HG03457 (cell line): ENCODE measurements around the gene CCDC27.

Source experiments
- ATAC-seq: cut with Tn5 transposase; IDR thresholded peaks from one replicate; pipeline ENCODE4 v1.9.1; 2021; ENCODE audit warnings: moderate number of reproducible peaks; ENCODE audit not compliant: unreplicated experiment

The CCDC27 gene

GRCh38 chr1:3774276-3774945, 22.2 kb downstream of the CCDC27 start:
- no peak for ATAC-seq

- no peak for ATAC-seq
Observed at GRCh38 chr1:3774946-3775489, 22.8 kb downstream of the CCDC27 start.

- ATAC-seq: no peak
Observed at GRCh38 chr1:3775490-3776230, 23.4 kb downstream of the CCDC27 start.

GRCh38 chr1:3776231-3776961, 24.1 kb downstream of the CCDC27 start:
- no peak for ATAC-seq

GRCh38 chr1:3777078-3777547, 24.9 kb downstream of the CCDC27 start:
- no peak for ATAC-seq

- no peak for ATAC-seq
Observed at GRCh38 chr1:3777647-3778589, 25.7 kb downstream of the CCDC27 start.

GRCh38 chr1:3778590-3779264, 26.5 kb downstream of the CCDC27 start:
- ATAC-seq: no peak

GRCh38 chr1:3779265-3779911, 27.1 kb downstream of the CCDC27 start:
- ATAC-seq: no peak

GRCh38 chr1:3779912-3780416, 27.7 kb downstream of the CCDC27 start:
- no peak for ATAC-seq

- ATAC-seq: no peak
Observed at GRCh38 chr1:3780901-3781300, 28.7 kb downstream of the CCDC27 start.

- no peak for ATAC-seq
Observed at GRCh38 chr1:3783651-3784474, 31.6 kb downstream of the CCDC27 start.

GRCh38 chr1:3785045-3785444, 32.8 kb downstream of the CCDC27 start:
- no peak for ATAC-seq

- ATAC-seq: no peak
Observed at GRCh38 chr1:3785456-3786157, 33.4 kb downstream of the CCDC27 start.

GRCh38 chr1:3786468-3787348, 34.5 kb downstream of the CCDC27 start:
- ATAC-seq: no peak

GRCh38 chr1:3787349-3787715, 35.1 kb downstream of the CCDC27 start:
- ATAC-seq: no peak

- ATAC-seq: no peak
Observed at GRCh38 chr1:3787745-3788605, 35.7 kb downstream of the CCDC27 start.
